Testis (tissue), 3 donors: Measurements from ENCODE around the gene UBASH3B. TPM values are rescaled to one million over a fixed set of nuclear protein-coding genes. Genes with fewer than 3 reads are reported as not detected.

Experiments
- DNase-seq: peaks from one replicate; pipeline ENCODE4 v3.0.0-alpha.2; 2019
- H3K27ac ChIP-seq, 2 donors: fragments of 200-600 bp; sonication (generic); one replicate each; pipeline ENCODE4 v1.5.1; 2019
- H3K27me3 ChIP-seq: fragments of 200-600 bp; sonication (generic); one replicate; pipeline ENCODE4 v1.5.1; 2019
- H3K36me3 ChIP-seq: fragments of 200-600 bp; sonication (generic); one replicate; pipeline ENCODE4 v1.5.1; 2017; ENCODE audit warnings: low read depth; ENCODE audit errors: missing control alignments
- H3K4me1 ChIP-seq: fragments of 200-600 bp; sonication (generic); one replicate; pipeline ENCODE4 v1.5.1; 2019
- H3K4me3 ChIP-seq, 2 donors: fragments of 200-600 bp; sonication (generic); one replicate each; pipeline ENCODE4 v1.5.1; 2017 to 2019
- H3K9me3 ChIP-seq: fragments of 200-600 bp; sonication (generic); one replicate; pipeline ENCODE4 v1.5.1; 2017
- CTCF ChIP-seq, 3 experiments: fragments of 450-650 bp in 2 of 3; fragments of 200-600 bp in 1 of 3; sonication (generic) in 1 of 3; IDR thresholded peaks; one replicate each; pipeline ENCODE4 v1.5.1; 2016 to 2019; ENCODE audit warnings: antibody characterized with exemption in 3 of 3, mild to moderate bottlenecking in 2 of 3, moderate library complexity in 1 of 3
- POLR2A ChIP-seq: fragments of 450-650 bp; IDR thresholded peaks from one replicate; pipeline ENCODE4 v1.6.1; 2017; ENCODE audit warnings: antibody characterized with exemption, mild to moderate bottlenecking, moderate library complexity
- WGBS, 2 donors: methylation state at CpG; one replicate each; pipeline ENCODE4 v1.1.5; 2018; 5-methylcytosine and 5-hydroxymethylcytosine counted together
- intact Hi-C: fragments of 100-400 bp; cut with DNase I; formaldehyde crosslinking; loops from one replicate; pipeline ENCODE4 v1.15.1; 2023; ENCODE audit warnings: low total_unique reads
- polyA plus RNA-seq: library from polyadenylated mRNA; stranded (reverse); fragments of 350-450 nt; fragmentation: Illumina TruSeq; extraction: RNeasy Lipid Tissue Mini Kit (QIAGEN cat#74804); gene quantifications from one replicate; pipeline ENCODE4 v1.2.3, GENCODE V29; 2014; ENCODE audit warnings: low read depth, low replicate concordance; ENCODE audit not compliant: insufficient read depth
- total RNA-seq, 2 donors: library from RNA; depleted of rRNA; stranded (reverse); fragments of >200 nt; gene quantifications; one replicate each; pipeline ENCODE4 v1.2.3, GENCODE V29; 2016

The UBASH3B gene
- total and polyA plus RNA-seq, 3 donors from 2014 or later = 3.9 to 20.4 (median 14.6) TPM

DNA sequence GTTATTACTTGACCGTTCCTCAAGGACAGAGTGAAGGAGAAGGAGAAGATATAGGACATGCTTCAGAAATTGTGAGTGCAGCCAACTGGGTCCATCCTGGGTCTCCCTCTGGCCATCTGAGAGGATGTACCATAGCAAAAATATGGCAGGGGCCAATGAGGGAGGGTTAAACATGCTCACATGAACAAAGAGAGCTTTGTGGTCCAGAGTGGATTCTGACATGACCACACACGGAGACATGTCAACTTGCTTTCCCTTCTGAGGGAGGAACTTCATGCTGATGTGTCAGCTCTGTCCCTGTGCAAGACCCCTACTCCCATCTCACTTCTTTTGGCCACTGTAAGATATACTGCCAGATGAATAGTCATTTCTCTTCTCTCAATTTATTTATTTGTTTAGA is 3.0 kb upstream of the UBASH3B start:
- TF ChIP-seq CTCF (IDR thresholded peaks at IDR 0.05) = no peak
- TF ChIP-seq POLR2A = no peak
- intact Hi-C loops = no loop called here
- H3K4me3 ChIP-seq = no peak overlapping the region
- no peaks in the 10 kb centered on the region for H3K9me3 ChIP-seq
- no peaks in the 10 kb centered on the region for H3K27me3 ChIP-seq
- no peak for DNase-seq
- peaks cover 14% of the 10 kb centered on the region for H3K4me1 ChIP-seq
- 61 to 77% methylated on average over 2 of the region's 2 CpGs for WGBS, 2 donors
- H3K36me3 ChIP-seq = no peaks in the 10 kb centered on the region
- H3K27ac ChIP-seq = no peak overlapping the region

GRCh38 chr11:122653916-122654585 is 1.5 kb upstream of the UBASH3B start:
- WGBS, 2 donors = 46 to 67% methylated on average over 7 of the region's 7 CpGs
- H3K27ac ChIP-seq = no peak overlapping the region
- H3K4me1 ChIP-seq = peaks cover 14% of the 10 kb centered on the region
- H3K9me3 ChIP-seq = no peaks in the 10 kb centered on the region
- H3K27me3 ChIP-seq = no peaks in the 10 kb centered on the region
- intact Hi-C loops = no loop called here
- TF ChIP-seq CTCF (IDR thresholded peaks at IDR 0.05) (peak in 1 of 3 experiments; percentile 24), POLR2A (no peak)
- DNase-seq = peak; percentile 73
- no peaks in the 10 kb centered on the region for H3K36me3 ChIP-seq
- no peak overlapping the region for H3K4me3 ChIP-seq

DNA sequence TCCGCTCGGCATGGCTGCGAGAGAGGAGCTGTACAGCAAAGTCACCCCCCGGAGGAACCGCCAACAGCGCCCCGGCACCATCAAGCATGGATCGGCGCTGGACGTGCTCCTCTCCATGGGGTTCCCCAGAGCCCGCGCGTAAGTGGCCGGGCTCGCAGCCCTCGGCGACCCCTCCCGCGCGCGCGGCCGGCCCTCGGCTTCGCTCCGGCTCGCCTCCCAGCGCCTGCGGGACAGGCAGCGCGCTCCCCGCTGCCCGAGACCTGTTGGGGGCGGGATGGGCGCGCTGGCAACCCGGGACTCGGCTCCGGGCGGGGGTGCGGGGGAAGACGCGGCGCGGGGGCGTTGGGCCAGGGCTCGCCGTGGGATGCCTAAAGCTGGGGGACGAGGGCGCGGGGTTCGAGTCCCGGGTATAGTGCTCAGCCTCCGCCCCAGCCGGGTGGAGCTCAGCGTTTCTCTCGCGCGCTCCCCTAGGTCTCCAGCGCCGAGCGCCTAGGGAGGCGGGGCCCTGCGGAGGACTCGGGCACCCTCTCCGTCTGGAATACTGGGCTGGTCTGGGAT is 630 bp downstream of the UBASH3B start:
- TF ChIP-seq POLR2A = no peak
- TF ChIP-seq CTCF (IDR thresholded peaks at IDR 0.05) = no peak
- intact Hi-C loops = no loop called here
- H3K4me1 ChIP-seq = peaks cover 14% of the 10 kb centered on the region
- no peaks in the 10 kb centered on the region for H3K36me3 ChIP-seq
- H3K4me3 ChIP-seq = peak overlapping the region; percentile 62 to 72
- H3K27me3 ChIP-seq = no peaks in the 10 kb centered on the region
- DNase-seq = peak; percentile 56
- H3K9me3 ChIP-seq = no peaks in the 10 kb centered on the region
- 0 to 3% methylated on average over 7 to 25 of the region's 66 CpGs for WGBS, 2 donors
- H3K27ac ChIP-seq = peak overlapping the region; percentile 83 to 90

DNA sequence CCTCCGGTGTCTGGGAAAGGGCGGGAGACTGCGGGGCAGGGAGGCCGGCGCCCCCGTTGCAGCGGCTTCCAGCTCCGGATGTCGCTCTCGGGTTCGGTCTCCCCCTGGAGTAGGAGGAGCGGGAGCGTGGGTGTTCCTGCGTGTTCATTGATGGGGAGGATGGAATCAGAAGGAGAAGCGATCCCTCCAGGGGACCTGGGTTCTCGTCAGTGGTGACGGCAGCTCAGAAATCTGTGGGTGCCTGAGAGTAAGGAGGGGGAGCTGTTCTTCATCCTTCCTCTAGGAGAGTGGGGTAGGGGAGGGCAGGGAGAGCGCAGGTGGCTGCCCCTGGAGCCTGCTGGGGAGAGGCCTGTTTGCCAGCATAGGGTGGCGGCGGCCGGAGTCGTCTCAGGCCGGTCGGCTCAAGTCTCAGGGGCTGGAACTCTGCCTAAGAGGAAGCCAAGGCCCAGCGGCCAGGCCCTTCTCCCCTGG is 1.1 kb downstream of the UBASH3B start:
- 0 to 3% methylated on average over 8 to 15 of the region's 25 CpGs for WGBS, 2 donors
- intact Hi-C loops = no loop called here
- no peaks in the 10 kb centered on the region for H3K9me3 ChIP-seq
- H3K4me1 ChIP-seq = peaks cover 14% of the 10 kb centered on the region
- TF ChIP-seq CTCF (IDR thresholded peaks at IDR 0.05) (peak in 1 of 3 experiments; percentile 9), POLR2A (no peak)
- H3K27ac ChIP-seq = peak overlapping the region; percentile 83 to 90
- no peaks in the 10 kb centered on the region for H3K36me3 ChIP-seq
- peak; percentile 42 for DNase-seq
- H3K4me3 ChIP-seq = peak overlapping the region; percentile 62 to 72
- H3K27me3 ChIP-seq = no peaks in the 10 kb centered on the region
